HL-60 (cell line): ENCODE measurements around the gene ESPN.

Experiments used
- DNase-seq, 2 experiments: peaks; one replicate each; pipeline ENCODE4 v3.0.0-alpha.2; 2010 to 2020; ENCODE audit warnings: low read depth in 1 of 2, low spot score in 1 of 2
- H3K27ac ChIP-seq: fragments of 250-450 bp; sonication (Bioruptor Pico); replicated peaks from 2 replicates; pipeline ENCODE4 v1.5.1; 2020; ENCODE audit warnings: mild to moderate bottlenecking, moderate library complexity
- H3K27me3 ChIP-seq: fragments of 250-450 bp; sonication (Bioruptor Pico); 2 replicates; pipeline ENCODE4 v1.5.1; 2021; ENCODE audit warnings: mild to moderate bottlenecking, moderate library complexity; ENCODE audit not compliant: insufficient read depth, poor library complexity, severe bottlenecking
- H3K4me3 ChIP-seq: replicated peaks from 2 replicates; pipeline ENCODE4 v1.5.1; 2011; ENCODE audit warnings: mild to moderate bottlenecking, control low read depth, low read length; ENCODE audit not compliant: insufficient read depth
- CTCF ChIP-seq: IDR thresholded peaks from one replicate; pipeline ENCODE4 v1.5.1; 2011; ENCODE audit warnings: low read length, control low read depth, inconsistent platforms; ENCODE audit not compliant: insufficient read depth
- GABPA ChIP-seq: IDR thresholded peaks from 2 replicates; pipeline ENCODE4 v1.6.1; 2012; ENCODE audit warnings: low read depth
- POLR2AphosphoS5 ChIP-seq: IDR thresholded peaks from 2 replicates; pipeline ENCODE4 v1.6.1; 2012; ENCODE audit warnings: low read depth
- REST ChIP-seq: IDR thresholded peaks from 2 replicates; pipeline ENCODE4 v1.6.1; 2012; ENCODE audit warnings: low read depth; ENCODE audit not compliant: insufficient replicate concordance
- SPI1 ChIP-seq: IDR thresholded peaks from 2 replicates; pipeline ENCODE4 v1.6.1; 2012; ENCODE audit warnings: low read depth, mild to moderate bottlenecking, borderline replicate concordance

The ESPN gene

GRCh38 chr1:6440198-6441126 lies 15.9 kb downstream of the ESPN start:
- DNase-seq, result no peak
- Histone ChIP-seq H3K27ac (no peak overlapping the region), H3K4me3 (no peak overlapping the region), H3K27me3 (peaks cover 10% of the 10 kb centered on the region)
- TF ChIP-seq CTCF (no peak), GABPA (no peak), SPI1 (no peak), POLR2AphosphoS5 (no peak), REST (no peak)

GRCh38 chr1:6441586-6441985 lies 17.0 kb downstream of the ESPN start:
- H3K27ac ChIP-seq, result no peak overlapping the region
- H3K4me3 ChIP-seq, result no peak overlapping the region
- no peak for DNase-seq
- TF ChIP-seq REST, result no peak
- TF ChIP-seq GABPA, result no peak
- peaks cover 14% of the 10 kb centered on the region for H3K27me3 ChIP-seq

GRCh38 chr1:6443339-6444115 lies 19.0 kb downstream of the ESPN start:
- TF ChIP-seq SPI1 (no peak), CTCF (no peak), POLR2AphosphoS5 (no peak), GABPA (no peak), REST (no peak)
- no peak overlapping the region for H3K4me3 ChIP-seq
- no peak for DNase-seq
- H3K27ac ChIP-seq, result no peak overlapping the region
- peaks cover 31% of the 10 kb centered on the region for H3K27me3 ChIP-seq
